Iris pigment epithelial cell (primary cell): Measurements from ENCODE around the gene FOXD4L5.
"Not testable (repeated sequence)": the region's sequence is repeated elsewhere in the genome, so short reads cannot be mapped to it uniquely, and the experiment has no call there.

Experiments
- DNase-seq: peaks from one replicate; pipeline ENCODE4 v3.0.0-alpha.2; 2011; ENCODE audit warnings: low read depth

The FOXD4L5 gene

GRCh38 chr9:65285109-65285508 is at the start of gene FOXD4L5:
FOXD4L5 (minus strand) TSS chr9:65285209; CDS start chr9:65284377, 832 bp downstream.
- not testable (repeated sequence) for DNase-seq

- not testable (repeated sequence) for DNase-seq
Measured at GRCh38 chr9:65283943-65284342, 1.1 kb downstream of the FOXD4L5 start.

GRCh38 chr9:65282976-65283375 is 2.0 kb downstream of the FOXD4L5 start:
- not testable (repeated sequence) for DNase-seq
